NCI-H2081 (cell line): ENCODE measurements around the gene GSAP.

Experiments
- DNase-seq, 2 experiments: peaks; one replicate each; lab custom pipeline; 2025; lab: John Stamatoyannopoulos, UW

Gene GSAP

DNA sequence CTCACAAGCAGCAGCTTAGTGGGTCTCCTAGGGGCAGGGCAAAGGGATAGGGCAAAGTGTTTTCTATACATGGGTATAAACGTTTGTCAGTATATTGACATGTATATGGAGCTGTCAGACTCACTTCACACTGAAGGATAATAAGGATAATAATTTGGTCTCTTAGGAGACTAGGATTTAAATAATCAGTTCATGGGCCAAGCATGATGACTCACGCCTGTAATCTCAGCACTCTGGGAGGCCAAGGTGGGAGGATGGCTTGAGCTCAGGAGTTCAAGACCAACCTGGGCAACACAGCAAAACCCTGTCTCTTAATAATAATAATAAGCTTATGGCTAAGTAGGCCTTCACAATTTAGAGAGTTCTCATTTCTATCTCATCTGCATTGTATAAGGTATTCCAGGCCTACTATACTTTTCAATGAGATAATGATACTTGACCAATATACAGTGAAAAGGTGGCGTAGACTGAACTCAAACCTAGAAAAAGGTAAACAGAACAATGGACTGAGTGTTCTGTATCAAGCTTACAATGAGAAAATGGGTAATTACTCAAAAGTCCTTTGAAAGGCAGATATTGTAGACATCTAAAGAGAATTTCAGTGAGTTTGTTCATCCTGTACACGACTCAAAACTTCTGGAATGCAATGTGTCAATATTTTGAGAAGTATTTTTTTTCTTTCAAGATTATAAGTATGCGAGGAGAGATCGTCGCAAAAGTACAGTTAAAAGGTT lies 7.0 kb downstream of the GSAP start:
- no peak for DNase-seq

GRCh38 chr7:77407906-77408305 lies 8.2 kb downstream of the GSAP start:
- DNase-seq: no peak

GRCh38 chr7:77406421-77406820 lies 9.7 kb downstream of the GSAP start:
- no peak for DNase-seq

- DNase-seq: no peak
Measured at GRCh38 chr7:77404641-77405040, 11.5 kb downstream of the GSAP start.

DNA sequence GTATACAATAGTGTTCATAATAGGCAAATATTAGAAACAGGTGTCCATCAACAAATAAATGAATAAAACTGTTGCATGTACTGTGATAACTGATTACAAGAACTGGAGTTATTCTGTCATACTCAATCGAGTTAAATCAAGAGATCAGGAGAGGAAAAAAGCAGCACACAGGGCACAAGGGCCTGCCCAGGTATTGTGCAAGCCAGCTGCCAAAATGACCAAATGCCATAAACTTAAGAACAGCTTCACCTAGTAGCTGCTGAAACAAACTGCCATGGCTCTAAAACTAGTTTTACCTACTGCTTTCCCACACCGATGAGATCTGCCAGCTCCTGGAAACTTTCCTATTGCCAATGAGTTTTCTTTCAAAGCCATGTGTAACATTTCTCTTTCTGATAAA lies 12.2 kb downstream of the GSAP start:
- no peak for DNase-seq

DNA sequence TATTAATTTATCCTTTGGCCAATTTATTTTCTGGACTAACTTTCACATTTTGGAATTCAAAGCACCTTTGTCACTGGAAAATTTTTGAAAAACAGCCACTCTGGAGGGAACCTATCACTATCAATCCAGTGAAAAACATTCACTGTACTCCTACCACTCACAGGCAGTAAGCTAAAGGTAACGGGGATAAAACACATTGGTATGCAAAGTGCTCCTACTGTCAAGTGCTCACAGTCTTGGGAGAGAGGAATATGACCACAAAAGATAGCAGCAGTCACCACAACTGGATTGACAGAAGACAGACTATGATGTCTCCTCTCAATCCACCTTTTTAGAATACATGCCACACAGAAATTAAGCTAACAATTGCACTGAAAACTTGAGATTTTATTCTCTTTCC lies 13.3 kb downstream of the GSAP start:
- no peak for DNase-seq

- no peak for DNase-seq
Measured at GRCh38 chr7:77401002-77401401, 15.1 kb downstream of the GSAP start.

- DNase-seq: no peak
Measured at GRCh38 chr7:77399816-77400215, 16.3 kb downstream of the GSAP start.

- DNase-seq: no peak
Measured at GRCh38 chr7:77396894-77397547, 19.1 kb downstream of the GSAP start.

GRCh38 chr7:77395626-77396025 lies 20.5 kb downstream of the GSAP start:
- peak in 1 of 2 experiments; percentile 60 for DNase-seq

- DNase-seq: no peak
Measured at GRCh38 chr7:77393954-77394353, 22.2 kb downstream of the GSAP start.

GRCh38 chr7:77393261-77393660 lies 22.9 kb downstream of the GSAP start:
- DNase-seq: no peak

- DNase-seq: no peak
Measured at GRCh38 chr7:77391230-77391629, 24.9 kb downstream of the GSAP start.

DNA sequence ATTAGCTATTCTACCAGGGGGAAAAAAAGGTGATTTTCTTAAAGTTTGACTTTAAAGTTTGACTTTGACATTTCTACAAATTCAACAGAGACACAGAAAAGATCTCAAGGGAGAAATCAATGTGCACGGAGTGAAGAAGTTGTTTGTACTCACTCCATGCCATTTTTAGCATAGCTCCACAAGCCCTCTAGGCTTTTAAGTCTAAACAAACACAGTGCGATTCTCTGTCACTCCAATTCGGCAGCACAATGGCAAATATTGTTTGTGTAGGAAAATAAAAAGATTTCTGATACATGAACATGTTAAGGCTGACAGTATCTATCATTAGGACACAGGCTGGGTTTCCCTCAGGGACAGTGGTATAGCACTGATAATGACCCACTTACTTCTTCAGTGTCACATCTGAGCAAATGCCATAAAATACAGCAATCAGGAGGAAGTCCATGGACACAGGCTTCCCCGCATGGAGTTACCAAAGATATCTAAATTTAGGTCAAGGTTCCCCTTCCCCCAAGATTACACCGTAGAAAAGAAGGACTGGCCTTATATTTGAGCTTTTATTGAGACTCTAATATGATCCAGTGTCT lies 28.0 kb downstream of the GSAP start:
- DNase-seq: no peak

GRCh38 chr7:77386165-77386822 lies 29.9 kb downstream of the GSAP start:
- DNase-seq: no peak

GRCh38 chr7:77383333-77383740 lies 32.8 kb downstream of the GSAP start:
- DNase-seq: no peak

DNA sequence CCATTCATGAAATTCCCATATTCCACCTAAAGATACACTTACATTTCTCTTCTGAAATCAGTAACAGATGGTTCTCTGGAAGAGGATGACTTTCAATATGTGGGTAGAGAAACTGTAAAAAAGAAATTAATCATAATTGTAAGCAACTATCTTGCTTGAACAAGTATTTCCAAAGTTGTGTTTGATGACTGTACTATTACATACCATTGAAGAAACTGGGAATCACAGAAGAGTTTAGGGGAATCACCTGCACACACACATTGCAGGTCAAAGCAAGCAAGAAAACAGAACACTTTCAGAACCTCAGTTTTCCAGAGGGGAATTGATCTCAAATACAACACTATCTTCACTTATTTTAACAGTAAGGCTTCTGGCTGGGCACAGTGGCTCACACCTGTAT lies 33.6 kb downstream of the GSAP start:
- DNase-seq: no peak

DNA sequence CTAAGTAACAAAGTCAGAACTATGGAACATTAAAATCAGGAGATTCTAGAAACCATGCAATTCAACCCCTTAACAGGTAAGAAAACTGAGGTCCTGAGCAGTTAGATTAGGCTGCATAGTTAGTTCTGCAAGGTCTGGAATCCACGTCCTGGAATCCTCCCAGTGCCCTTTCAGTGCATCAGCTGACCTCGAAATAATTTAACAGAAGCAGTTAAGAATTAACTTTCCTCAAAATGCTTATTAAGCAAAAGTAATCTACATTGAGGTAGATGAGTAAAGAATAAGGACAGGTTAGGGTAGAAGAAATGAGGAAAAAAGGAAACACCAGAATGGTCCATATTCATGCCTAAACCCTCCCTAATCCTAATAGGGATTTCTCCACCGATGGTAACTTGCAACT lies 37.6 kb downstream of the GSAP start:
- DNase-seq: no peak

- no peak for DNase-seq
Measured at GRCh38 chr7:77370606-77371005, 45.5 kb downstream of the GSAP start.

GRCh38 chr7:77368974-77369373 lies 47.2 kb downstream of the GSAP start:
- DNase-seq: no peak

DNA sequence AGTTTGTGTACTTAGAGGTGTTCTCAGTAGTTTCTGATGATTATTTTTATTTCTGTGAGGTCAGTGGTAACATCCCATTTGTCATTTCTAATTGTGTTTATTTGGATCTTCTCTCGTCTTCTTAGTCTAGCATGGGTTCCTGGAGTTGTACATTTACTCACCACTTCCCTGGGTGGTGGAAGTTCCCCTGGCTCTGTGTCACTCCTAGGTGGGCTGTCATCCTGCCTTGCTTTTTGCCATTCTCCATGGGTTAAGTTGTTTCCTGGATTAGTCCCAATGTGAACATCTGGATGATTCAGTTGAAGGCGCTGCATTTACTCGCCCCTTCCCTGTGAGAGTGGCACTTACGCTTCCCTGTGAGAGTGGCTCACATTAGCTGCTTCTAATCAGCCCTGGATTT lies 48.2 kb downstream of the GSAP start:
- no peak for DNase-seq

GRCh38 chr7:77362905-77363304 lies 53.2 kb downstream of the GSAP start:
- DNase-seq: no peak

- no peak for DNase-seq
Measured at GRCh38 chr7:77360969-77361368, 55.2 kb downstream of the GSAP start.
